Parietal lobe (tissue), 1 donor: ENCODE measurements around the gene CNTN2. TPM values are rescaled to one million over a fixed set of nuclear protein-coding genes. Genes with fewer than 3 reads are reported as not detected.

Experiments
- total RNA-seq: library from RNA; depleted of rRNA; stranded (reverse); fragments of >200 nt; gene quantifications from one replicate; pipeline ENCODE4 v1.2.3, GENCODE V29; 2014

The CNTN2 gene, protein sequence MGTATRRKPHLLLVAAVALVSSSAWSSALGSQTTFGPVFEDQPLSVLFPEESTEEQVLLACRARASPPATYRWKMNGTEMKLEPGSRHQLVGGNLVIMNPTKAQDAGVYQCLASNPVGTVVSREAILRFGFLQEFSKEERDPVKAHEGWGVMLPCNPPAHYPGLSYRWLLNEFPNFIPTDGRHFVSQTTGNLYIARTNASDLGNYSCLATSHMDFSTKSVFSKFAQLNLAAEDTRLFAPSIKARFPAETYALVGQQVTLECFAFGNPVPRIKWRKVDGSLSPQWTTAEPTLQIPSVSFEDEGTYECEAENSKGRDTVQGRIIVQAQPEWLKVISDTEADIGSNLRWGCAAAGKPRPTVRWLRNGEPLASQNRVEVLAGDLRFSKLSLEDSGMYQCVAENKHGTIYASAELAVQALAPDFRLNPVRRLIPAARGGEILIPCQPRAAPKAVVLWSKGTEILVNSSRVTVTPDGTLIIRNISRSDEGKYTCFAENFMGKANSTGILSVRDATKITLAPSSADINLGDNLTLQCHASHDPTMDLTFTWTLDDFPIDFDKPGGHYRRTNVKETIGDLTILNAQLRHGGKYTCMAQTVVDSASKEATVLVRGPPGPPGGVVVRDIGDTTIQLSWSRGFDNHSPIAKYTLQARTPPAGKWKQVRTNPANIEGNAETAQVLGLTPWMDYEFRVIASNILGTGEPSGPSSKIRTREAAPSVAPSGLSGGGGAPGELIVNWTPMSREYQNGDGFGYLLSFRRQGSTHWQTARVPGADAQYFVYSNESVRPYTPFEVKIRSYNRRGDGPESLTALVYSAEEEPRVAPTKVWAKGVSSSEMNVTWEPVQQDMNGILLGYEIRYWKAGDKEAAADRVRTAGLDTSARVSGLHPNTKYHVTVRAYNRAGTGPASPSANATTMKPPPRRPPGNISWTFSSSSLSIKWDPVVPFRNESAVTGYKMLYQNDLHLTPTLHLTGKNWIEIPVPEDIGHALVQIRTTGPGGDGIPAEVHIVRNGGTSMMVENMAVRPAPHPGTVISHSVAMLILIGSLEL
- 48.2 TPM for total RNA-seq

DNA sequence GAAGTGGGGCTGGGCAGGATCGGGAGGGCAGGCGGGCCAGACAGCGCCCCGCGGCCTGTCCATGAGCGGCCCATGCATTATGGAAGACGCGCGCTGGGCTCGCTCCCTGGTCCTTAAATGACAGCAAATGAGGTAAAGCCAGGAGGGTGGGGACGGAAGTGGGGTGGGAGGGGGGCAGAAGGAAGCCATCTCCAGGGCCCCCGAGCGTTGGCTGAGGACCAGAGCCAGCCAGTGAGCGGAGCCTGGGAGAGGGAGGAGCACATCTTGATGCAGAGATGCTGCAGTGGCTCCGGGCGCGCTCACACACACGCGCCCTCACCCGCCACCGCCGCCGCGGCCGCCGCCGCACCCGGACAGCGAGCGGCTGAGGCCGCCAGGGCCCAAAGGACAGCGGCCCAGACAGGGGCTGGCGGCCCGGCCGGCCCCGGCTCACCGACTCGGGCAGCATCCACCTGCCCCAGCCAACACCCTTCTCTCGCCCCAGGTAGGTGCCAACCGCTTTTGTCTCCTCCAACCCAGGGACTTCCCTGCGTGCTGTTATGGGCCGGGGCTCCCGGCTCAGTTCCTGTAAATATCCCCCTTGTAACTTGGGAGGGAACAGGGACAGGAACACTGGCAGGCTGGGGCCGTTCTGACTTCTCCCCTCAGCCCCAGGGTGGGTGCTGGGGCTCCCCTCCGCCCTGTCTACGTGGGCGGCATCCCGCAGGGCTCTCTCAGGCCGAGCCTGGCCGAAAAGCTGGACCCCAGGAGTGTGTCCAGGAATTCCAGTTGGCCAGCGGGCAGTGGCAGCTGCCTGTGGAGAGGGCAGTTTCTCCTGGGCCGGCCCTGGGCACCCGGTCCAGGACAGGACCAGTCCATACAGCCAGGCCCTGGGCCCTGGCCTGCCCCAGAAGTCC, at the start of gene CNTN2:
TSS of gene CNTN2 (plus strand) at position 302 of the 896 bp plus-strand sequence. CDS start 9,974 bp downstream, outside the sequence.

GRCh38 chr1:205084360-205084759, 41.3 kb downstream of the CNTN2 start, which contains the start of gene TMEM81:
Gene TMEM81 (minus strand): TSS chr1:205084460. CDS start chr1:205084320, 140 bp downstream.

GRCh38 chr1:205121660-205122488, 78.9 kb downstream of the CNTN2 start, which contains the start of gene RBBP5:
Gene RBBP5 (minus strand): TSS chr1:205121978. CDS start chr1:205121873, 105 bp downstream.

Other genes starting within 250 kb of the CNTN2 start
- 125 TPM for gene NFASC, start 172.3 kb upstream of the CNTN2 start, total RNA-seq
- 4.4 TPM for gene TMEM81, start 41.2 kb downstream of the CNTN2 start, total RNA-seq
- 21.6 TPM for gene RBBP5, start 78.8 kb downstream of the CNTN2 start, total RNA-seq
- 22.5 TPM for gene DSTYK, start 168.5 kb downstream of the CNTN2 start, total RNA-seq
- gene TMCC2, start 184.7 kb downstream of the CNTN2 start, total RNA-seq: 46.3 TPM